ENCODE results near the gene PLA2G6.

DNA sequence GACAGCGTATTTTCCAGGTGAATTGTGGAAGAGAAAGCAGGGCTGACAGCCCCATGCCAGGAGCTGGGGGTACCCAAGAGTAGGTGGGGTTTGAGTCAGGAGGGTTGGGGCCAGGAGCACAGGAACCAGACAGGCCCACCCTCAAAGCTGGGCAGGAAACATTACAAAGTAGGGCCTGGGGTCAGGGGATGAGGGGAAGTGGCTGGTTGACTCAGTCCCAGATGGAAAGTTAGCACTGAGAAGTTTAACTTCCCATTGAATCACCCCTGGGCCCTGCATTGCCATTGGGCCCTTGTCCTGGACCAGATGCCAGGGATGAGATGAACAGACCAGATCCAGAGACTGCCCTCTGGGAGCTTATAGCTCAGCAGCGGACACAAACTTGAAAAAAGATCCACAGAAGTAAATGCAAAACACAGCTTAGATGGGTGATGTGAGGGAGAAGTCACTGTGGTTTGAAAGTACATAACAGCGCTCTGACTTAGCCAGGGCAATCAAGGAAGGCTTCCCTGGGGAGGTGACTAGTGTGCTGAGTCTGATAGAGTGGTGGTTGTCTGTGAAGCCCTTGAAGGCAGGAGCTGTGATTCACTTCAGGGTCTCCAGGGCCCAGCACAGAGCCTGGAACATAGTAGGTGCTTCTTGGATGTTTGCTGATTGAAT is 22.4 kb upstream of the PLA2G6 start:
- TF ChIP-seq, protein P1, sequence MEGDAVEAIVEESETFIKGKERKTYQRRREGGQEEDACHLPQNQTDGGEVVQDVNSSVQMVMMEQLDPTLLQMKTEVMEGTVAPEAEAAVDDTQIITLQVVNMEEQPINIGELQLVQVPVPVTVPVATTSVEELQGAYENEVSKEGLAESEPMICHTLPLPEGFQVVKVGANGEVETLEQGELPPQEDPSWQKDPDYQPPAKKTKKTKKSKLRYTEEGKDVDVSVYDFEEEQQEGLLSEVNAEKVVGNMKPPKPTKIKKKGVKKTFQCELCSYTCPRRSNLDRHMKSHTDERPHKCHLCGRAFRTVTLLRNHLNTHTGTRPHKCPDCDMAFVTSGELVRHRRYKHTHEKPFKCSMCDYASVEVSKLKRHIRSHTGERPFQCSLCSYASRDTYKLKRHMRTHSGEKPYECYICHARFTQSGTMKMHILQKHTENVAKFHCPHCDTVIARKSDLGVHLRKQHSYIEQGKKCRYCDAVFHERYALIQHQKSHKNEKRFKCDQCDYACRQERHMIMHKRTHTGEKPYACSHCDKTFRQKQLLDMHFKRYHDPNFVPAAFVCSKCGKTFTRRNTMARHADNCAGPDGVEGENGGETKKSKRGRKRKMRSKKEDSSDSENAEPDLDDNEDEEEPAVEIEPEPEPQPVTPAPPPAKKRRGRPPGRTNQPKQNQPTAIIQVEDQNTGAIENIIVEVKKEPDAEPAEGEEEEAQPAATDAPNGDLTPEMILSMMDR (IDR thresholded peaks at IDR 0.05; ENCODE audit: borderline replicate concordance, extremely low read depth, low read length, poor library complexity, severe bottlenecking): no peak
- TF ChIP-seq EZH2 (IDR thresholded peaks at IDR 0.05; ENCODE audit: borderline replicate concordance, low read depth, low read length, severe bottlenecking): no peak
